AG10803 (cell line): Measurements from ENCODE around the gene UST.

Source experiments
- DNase-seq: peaks from one replicate; pipeline ENCODE4 v3.0.0; 2010; ENCODE audit warnings: low read depth
- H3K4me3 ChIP-seq: 2 replicates; pipeline ENCODE4 v1.5.1; 2011; ENCODE audit warnings: mild to moderate bottlenecking, low read length, control low read depth
- TF ChIP-seq, protein P1 (sequence below): conservative IDR thresholded peaks from 2 replicates; pipeline ENCODE4 v1.5.1; 2011; ENCODE audit warnings: mild to moderate bottlenecking, low read length, control low read depth, inconsistent platforms

UST gene

DNA sequence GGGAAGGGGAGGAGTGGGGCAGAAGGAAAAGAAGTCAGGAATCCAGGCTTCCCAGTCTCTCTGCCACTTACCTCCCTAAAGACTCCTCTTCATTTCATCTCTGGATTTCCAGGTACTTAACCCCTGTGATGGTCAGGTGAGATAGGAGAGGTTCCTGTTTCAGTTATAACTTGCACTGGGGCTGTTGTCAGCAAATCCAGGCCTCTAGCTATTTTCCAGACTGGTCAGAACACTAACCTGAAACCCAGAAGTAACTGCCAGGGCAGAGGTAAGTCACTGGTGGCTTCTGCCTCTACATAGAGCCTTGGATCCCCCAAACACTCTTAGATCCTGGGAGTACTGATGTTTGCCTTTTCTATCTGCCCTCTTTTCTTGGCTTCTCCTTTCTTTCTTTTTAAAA lies 337.2 kb downstream of the UST start:
- no peak overlapping the region for H3K4me3 ChIP-seq
- TF ChIP-seq, protein P1, sequence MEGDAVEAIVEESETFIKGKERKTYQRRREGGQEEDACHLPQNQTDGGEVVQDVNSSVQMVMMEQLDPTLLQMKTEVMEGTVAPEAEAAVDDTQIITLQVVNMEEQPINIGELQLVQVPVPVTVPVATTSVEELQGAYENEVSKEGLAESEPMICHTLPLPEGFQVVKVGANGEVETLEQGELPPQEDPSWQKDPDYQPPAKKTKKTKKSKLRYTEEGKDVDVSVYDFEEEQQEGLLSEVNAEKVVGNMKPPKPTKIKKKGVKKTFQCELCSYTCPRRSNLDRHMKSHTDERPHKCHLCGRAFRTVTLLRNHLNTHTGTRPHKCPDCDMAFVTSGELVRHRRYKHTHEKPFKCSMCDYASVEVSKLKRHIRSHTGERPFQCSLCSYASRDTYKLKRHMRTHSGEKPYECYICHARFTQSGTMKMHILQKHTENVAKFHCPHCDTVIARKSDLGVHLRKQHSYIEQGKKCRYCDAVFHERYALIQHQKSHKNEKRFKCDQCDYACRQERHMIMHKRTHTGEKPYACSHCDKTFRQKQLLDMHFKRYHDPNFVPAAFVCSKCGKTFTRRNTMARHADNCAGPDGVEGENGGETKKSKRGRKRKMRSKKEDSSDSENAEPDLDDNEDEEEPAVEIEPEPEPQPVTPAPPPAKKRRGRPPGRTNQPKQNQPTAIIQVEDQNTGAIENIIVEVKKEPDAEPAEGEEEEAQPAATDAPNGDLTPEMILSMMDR: no peak
- no peak for DNase-seq

DNA sequence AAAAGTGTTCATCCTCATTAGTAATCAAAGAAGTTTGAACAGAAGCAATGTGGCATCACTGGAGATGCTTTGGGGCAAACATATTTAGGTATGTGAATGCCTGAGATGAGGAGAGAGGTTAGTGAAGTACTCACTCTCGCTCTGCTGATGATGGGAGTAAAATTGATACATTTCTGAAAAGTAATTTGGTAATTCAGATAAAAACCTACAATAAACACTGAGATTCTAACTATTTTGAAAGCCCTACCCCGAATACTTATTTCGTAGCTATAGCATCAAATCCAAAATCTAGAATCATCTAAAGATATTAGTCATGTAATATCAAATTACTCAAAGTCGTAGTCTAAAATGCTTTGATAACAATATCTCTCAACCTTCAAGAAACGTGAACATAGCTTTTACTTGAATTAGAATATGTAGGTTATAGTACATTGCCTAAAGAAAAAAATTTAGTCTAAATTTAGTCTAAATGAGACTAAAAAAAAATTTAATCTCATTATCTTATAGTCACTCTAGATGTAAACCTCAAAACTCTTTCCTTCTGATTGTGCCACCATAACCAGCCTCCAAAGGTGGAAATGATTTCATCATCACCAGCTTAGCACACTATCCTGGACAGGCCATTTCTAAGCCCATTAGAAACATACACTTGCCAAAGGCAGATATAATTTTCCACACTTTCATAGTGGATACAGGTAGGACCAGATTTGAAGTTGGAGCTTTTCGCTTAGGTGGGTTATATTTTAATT lies 338.2 kb downstream of the UST start:
- H3K4me3 ChIP-seq: no peak overlapping the region
- TF ChIP-seq, protein P1: no peak
- no peak for DNase-seq

DNA sequence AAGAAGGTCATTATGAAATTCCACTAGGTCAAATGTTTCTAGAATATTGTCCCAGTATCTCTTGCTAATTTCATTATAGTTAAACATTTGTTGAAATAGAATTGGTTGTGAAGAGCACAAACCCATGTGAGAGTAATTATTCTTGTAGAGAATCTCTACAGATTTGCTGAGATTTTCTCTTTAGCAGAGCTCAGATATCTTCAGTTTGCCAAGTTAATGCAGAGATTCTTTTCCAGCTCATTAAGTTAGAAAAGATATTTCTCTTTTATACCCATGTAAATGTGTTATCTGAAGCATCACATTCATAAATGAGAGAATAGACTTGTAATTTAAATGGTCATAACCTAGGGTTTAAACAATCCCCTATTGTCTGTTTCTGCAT lies 338.7 kb downstream of the UST start:
- H3K4me3 ChIP-seq: no peak overlapping the region
- TF ChIP-seq, protein P1: no peak
- no peak for DNase-seq

DNA sequence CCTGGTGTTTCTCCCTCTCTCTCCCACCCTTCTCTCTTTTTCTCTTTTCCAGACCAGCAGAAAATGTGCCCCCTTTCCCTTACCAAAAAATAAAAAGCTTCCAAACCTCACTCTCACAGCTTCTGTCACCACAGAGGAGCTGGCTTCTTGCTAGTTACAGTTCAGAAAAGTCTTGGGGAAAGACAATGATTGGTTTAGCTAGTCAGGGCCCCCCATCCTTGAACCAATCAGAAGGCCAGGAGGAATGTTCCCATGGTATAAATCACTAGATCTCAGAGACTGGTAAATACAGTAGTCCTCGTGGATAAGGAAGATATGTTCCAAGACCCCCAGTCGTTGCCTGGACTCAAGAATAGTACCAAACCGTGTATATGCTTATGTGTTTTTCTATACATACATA lies 339.5 kb downstream of the UST start:
- no peak for DNase-seq
- H3K4me3 ChIP-seq: no peak overlapping the region
- TF ChIP-seq, protein P1: no peak

DNA sequence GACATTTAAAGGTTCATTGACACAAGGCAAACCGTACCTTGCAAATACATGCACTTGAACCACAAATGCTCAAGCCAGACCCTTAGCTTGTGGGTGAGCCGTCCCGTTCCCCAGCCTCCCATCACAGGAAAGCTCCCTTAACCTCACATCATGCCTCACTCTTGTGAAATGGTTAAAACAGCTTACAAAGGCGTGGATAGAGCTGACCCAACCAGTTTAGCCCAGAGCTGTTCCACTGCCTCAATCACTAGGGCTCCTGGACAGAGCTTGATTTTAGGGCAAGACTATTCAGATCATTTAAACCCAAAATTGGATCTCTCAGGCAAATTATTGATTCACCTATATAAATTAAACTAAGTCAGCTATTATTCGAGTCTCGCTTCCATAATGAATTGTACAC lies 341.1 kb downstream of the UST start:
- H3K4me3 ChIP-seq: no peak overlapping the region
- TF ChIP-seq, protein P1: no peak
- DNase-seq: no peak

DNA sequence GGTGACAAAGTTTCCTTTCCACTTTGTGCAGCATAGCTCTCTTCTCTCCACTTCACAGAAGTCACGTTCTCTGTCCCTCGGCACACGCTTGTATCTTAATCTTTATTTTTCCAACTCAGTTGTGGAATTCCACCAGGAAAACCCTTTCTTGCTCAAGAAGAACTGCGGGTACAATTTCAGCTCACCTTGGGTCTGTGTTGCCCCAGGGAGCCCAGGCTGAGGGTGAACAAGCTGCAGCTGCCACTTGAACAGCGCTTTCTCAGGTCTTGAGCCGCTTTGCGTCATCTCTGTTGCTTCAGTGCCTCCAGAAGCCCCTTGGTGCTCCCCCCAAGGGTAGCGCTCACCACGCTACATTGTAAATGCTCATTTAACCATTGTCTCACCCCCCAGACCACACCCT lies 341.5 kb downstream of the UST start:
- no peak overlapping the region for H3K4me3 ChIP-seq
- TF ChIP-seq, protein P1: no peak

DNA sequence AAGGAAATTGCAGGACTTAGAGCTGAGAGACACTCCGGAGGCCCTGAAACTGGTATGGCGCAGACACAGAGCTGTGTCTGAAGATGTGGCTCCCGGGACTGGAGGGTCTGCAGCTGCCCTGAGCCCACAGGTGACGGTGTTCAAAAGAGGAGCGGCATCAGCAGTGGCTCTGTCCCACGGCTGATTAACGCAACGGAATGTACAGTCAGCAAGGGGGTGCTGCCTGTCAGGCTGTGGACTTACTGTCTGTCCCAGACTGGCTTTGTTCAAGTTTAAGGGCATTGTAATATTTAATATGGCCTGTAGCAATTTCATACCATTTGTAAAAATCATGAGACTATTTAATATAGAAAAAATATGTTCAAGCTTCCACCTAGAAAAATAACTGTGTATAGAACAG lies 342.7 kb downstream of the UST start:
- DNase-seq: no peak
- H3K4me3 ChIP-seq: no peak overlapping the region
- TF ChIP-seq, protein P1: no peak

More for the DNA sequence above, 341.5 kb downstream of the UST start:
- no peak for DNase-seq
